NCI-H82 treated with DMSO at 0.1 percent for 48 hours (cell line): ENCODE data around the gene ZSCAN9.

Source experiments
- DNase-seq: peaks from one replicate; lab custom pipeline; 2025; ENCODE audit not compliant: unreplicated experiment; lab: John Stamatoyannopoulos, UW

Gene ZSCAN9

GRCh38 chr6:28266563-28266961 is 41.5 kb downstream of the ZSCAN9 start:
- DNase-seq, result no peak

GRCh38 chr6:28266962-28267694 is 42.1 kb downstream of the ZSCAN9 start, which contains the start of gene ZSCAN26:
Gene ZSCAN26, plus strand, starts transcription at chr6:28267143. Its CDS starts 4,777 bp downstream, at chr6:28271920.
- DNase-seq, result peak; percentile 67

GRCh38 chr6:28267695-28268059 is 42.6 kb downstream of the ZSCAN9 start:
- DNase-seq, result no peak

GRCh38 chr6:28269492-28269891 is 44.4 kb downstream of the ZSCAN9 start:
- no peak for DNase-seq

- DNase-seq, result no peak
Measured at GRCh38 chr6:28274888-28275287, 49.8 kb downstream of the ZSCAN9 start.

- no peak for DNase-seq
Measured at GRCh38 chr6:28277746-28278145, 52.7 kb downstream of the ZSCAN9 start.

- no peak for DNase-seq
Measured at GRCh38 chr6:28280595-28281287, 55.7 kb downstream of the ZSCAN9 start.

GRCh38 chr6:28281288-28282064 is 56.4 kb downstream of the ZSCAN9 start, which contains the start of gene PGBD1:
Gene PGBD1, plus strand, starts transcription at chr6:28281572. Its CDS starts 2,242 bp downstream, at chr6:28283814.
- DNase-seq, result no peak

- no peak for DNase-seq
Measured at GRCh38 chr6:28282926-28283325, 57.9 kb downstream of the ZSCAN9 start.
